Measurements from ENCODE around the gene CHCHD4.

The CHCHD4 gene

DNA sequence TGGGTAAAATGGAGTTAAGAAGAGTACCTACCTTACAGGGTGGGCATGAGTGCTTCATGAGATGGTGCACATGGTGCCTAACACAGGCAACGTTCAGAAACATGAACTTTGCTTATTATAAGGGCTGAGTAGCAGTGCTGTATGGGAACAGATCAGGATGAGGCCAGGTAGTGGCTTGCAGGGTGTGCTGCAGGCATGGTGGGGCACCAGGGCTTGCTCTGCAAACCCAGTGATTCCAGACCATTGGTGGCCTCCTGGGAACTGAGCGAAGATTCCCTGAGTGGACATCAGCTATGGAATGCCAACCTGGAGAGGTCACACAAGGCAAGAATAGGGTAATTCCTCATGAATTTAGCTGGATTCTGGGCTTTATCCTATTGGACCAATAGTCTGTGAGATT lies 16.0 kb upstream of the CHCHD4 start:
- Histone ChIP-seq H3K79me2 (ENCODE audit: control insufficient read depth, insufficient read depth, low read length) (no peaks in the 10 kb centered on the region), H3K27ac (ENCODE audit: low read depth, low read length) (no peak overlapping the region), H3K56ac (ENCODE audit: low read length) (no peak overlapping the region), H3K4ac (ENCODE audit: low read depth, low read length) (no peak overlapping the region), H3K9ac (ENCODE audit: low read length) (no peak overlapping the region), H3K79me1 (ENCODE audit: low read length) (no peaks in the 10 kb centered on the region), H2AK5ac (ENCODE audit: low read length) (no peak overlapping the region), H3K4me3 (ENCODE audit: low read length) (no peak overlapping the region), H3K36me3 (ENCODE audit: control insufficient read depth, insufficient read depth, low read length) (peaks cover 7% of the 10 kb centered on the region), H2BK5ac (ENCODE audit: low read length) (no peak overlapping the region), H3K18ac (ENCODE audit: low read length) (no peak overlapping the region), H3K4me1 (ENCODE audit: control insufficient read depth, low read depth, low read length) (no peaks in the 10 kb centered on the region), H4K8ac (ENCODE audit: low read depth, low read length) (no peak overlapping the region), H2BK15ac (replicated peaks; ENCODE audit: low read depth) (no peak overlapping the region), H3K23ac (ENCODE audit: low read length) (no peak overlapping the region), H4K5ac (ENCODE audit: low read length) (no peak overlapping the region), H2BK120ac (ENCODE audit: low read depth, low read length) (no peak overlapping the region), H3K4me2 (ENCODE audit: low read length) (no peak overlapping the region), H3K27me3 (ENCODE audit: insufficient read depth, low read length, poor library complexity) (no peaks in the 10 kb centered on the region)
- no CpG with 5 or more reads among the region's 2 CpGs for WGBS (ENCODE audit: extremely low coverage, insufficient coverage, low lambda C conversion rate)
- DNase-seq, result no peak

DNA sequence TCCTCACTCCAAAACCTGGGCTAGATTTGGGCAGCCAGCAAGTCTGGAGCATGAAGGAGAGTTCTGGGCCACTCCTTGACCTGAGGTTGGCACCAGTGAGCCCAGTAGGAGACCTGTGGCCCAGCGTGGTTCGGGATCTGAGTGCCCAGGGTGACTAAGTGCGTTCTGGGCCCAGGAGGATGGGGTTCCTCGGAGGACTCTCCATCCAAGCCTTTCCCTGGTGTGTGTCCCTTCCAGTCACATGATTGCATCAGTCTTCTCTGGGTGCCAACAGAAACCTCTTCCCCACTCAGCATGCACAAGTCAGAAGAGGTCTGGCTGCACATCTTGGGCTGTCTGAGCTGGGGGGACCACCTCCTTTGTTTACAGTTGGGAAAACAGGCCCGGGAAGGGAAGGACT lies 15.1 kb upstream of the CHCHD4 start:
- WGBS (ENCODE audit: extremely low coverage, insufficient coverage, low lambda C conversion rate), result no CpG with 5 or more reads among the region's 5 CpGs
- Histone ChIP-seq H3K4me2 (ENCODE audit: low read length) (no peak overlapping the region), H2BK5ac (ENCODE audit: low read length) (no peak overlapping the region), H3K4ac (ENCODE audit: low read depth, low read length) (no peak overlapping the region), H3K56ac (ENCODE audit: low read length) (no peak overlapping the region), H3K36me3 (ENCODE audit: control insufficient read depth, insufficient read depth, low read length) (peaks cover 7% of the 10 kb centered on the region), H2BK120ac (ENCODE audit: low read depth, low read length) (no peak overlapping the region), H4K8ac (ENCODE audit: low read depth, low read length) (no peak overlapping the region), H3K18ac (ENCODE audit: low read length) (no peak overlapping the region), H2AK5ac (ENCODE audit: low read length) (no peak overlapping the region), H4K5ac (ENCODE audit: low read length) (no peak overlapping the region), H3K4me1 (ENCODE audit: control insufficient read depth, low read depth, low read length) (no peaks in the 10 kb centered on the region), H3K27ac (ENCODE audit: low read depth, low read length) (no peak overlapping the region), H3K4me3 (ENCODE audit: low read length) (no peak overlapping the region), H3K79me2 (ENCODE audit: control insufficient read depth, insufficient read depth, low read length) (no peaks in the 10 kb centered on the region), H3K9ac (ENCODE audit: low read length) (no peak overlapping the region), H3K23ac (ENCODE audit: low read length) (no peak overlapping the region), H3K27me3 (ENCODE audit: insufficient read depth, low read length, poor library complexity) (no peaks in the 10 kb centered on the region), H2BK15ac (replicated peaks; ENCODE audit: low read depth) (no peak overlapping the region), H3K79me1 (ENCODE audit: low read length) (no peaks in the 10 kb centered on the region)
- no peak for DNase-seq

DNA sequence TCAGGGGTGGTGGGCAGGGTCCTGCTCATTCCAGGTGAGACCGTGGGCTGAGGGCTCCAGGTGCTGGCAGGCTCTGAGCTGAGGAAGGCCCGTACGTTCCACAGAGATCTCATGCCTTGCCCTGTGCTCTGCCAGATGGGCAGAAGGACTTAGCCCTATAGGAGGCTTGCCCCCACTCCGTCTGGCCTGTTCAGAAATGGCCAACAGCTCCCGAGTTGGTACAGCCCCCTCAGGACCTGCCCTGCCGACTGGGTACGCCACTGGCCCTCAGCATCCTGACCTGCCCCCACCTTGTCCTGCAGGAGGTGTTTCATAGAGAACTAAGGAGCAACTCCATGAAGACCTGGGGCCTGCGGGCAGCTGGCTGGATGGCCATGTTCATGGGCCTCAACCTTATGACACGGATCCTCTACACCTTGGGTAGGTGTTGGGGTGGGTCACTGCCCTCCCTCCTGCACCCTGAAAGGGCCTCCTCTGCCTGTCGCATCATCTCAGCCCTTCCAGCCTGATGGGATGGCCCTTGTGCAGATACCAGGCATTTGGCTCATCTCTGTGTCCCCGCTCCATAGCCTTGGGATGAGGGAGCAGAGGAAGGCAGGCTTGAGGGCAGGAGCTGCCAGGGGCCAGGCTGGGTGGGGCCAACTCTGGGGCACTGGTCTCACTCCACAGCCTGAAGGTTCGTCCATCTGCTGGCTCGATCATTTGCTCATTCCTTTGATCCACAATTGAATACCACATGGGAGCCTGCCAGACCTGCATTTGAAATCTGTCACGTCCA lies 14.4 kb upstream of the CHCHD4 start:
- no peak overlapping the region for H4K5ac ChIP-seq (ENCODE audit: low read length)
- H3K4me1 ChIP-seq (ENCODE audit: control insufficient read depth, low read depth, low read length), result no peaks in the 10 kb centered on the region
- H2AK5ac ChIP-seq (ENCODE audit: low read length), result no peak overlapping the region
- WGBS (ENCODE audit: extremely low coverage, insufficient coverage, low lambda C conversion rate), result no CpG with 5 or more reads among the region's 14 CpGs
- no peak overlapping the region for H3K4ac ChIP-seq (ENCODE audit: low read depth, low read length)
- H2BK5ac ChIP-seq (ENCODE audit: low read length), result no peak overlapping the region
- no peak overlapping the region for H2BK15ac ChIP-seq (replicated peaks; ENCODE audit: low read depth)
- H3K9ac ChIP-seq (ENCODE audit: low read length), result no peak overlapping the region
- no peak overlapping the region for H3K4me3 ChIP-seq (ENCODE audit: low read length)
- H3K27me3 ChIP-seq (ENCODE audit: insufficient read depth, low read length, poor library complexity), result no peaks in the 10 kb centered on the region
- H3K18ac ChIP-seq (ENCODE audit: low read length), result no peak overlapping the region
- no peak for DNase-seq
- H3K23ac ChIP-seq (ENCODE audit: low read length), result no peak overlapping the region
- no peak overlapping the region for H3K27ac ChIP-seq (ENCODE audit: low read depth, low read length)
- no peak overlapping the region for H3K4me2 ChIP-seq (ENCODE audit: low read length)
- H3K79me1 ChIP-seq (ENCODE audit: low read length), result no peaks in the 10 kb centered on the region
- no peak overlapping the region for H2BK120ac ChIP-seq (ENCODE audit: low read depth, low read length)
- no peak overlapping the region for H4K8ac ChIP-seq (ENCODE audit: low read depth, low read length)
- no peaks in the 10 kb centered on the region for H3K79me2 ChIP-seq (ENCODE audit: control insufficient read depth, insufficient read depth, low read length)
- peaks cover 10% of the 10 kb centered on the region for H3K36me3 ChIP-seq (ENCODE audit: control insufficient read depth, insufficient read depth, low read length)
- no peak overlapping the region for H3K56ac ChIP-seq (ENCODE audit: low read length)

DNA sequence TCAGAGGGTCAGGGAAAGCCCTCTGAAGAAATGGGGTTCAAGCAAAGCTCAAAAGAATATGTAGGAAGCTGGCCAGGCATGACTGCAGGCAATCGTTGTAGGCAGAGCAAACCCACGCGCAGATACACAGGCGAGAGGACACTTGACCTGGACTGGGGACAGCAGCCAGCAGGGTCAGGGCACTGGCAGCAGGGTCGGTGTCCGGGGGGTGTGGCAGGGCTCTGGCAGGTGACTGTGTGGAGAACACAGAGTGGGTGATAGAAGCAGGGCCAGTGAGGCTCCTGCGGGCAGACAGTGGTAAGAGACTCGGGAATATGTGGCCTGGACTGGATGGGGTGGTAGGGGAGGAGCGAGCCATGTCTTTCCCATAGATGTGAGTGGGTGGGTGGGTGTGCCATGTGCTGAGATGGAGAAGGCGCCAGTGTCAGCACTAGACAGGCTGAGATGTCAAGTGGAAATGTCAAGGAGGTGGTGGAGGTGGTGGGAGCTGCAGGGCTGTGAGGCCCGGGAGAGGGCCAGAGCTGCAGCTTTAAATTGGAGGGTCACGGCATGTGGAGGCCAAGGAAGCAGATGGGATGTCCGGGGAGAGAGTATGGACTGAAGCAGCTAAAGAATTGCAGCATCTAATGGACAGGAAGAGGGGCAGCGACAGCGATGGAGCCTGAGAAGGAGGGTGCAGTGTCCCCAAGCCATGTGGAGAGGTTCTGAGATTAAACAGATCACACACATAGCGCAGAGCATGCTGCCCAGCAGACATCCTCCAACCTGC lies 13.6 kb upstream of the CHCHD4 start:
- no peak overlapping the region for H3K27ac ChIP-seq (ENCODE audit: low read depth, low read length)
- no CpG with 5 or more reads among the region's 16 CpGs for WGBS (ENCODE audit: extremely low coverage, insufficient coverage, low lambda C conversion rate)

DNA sequence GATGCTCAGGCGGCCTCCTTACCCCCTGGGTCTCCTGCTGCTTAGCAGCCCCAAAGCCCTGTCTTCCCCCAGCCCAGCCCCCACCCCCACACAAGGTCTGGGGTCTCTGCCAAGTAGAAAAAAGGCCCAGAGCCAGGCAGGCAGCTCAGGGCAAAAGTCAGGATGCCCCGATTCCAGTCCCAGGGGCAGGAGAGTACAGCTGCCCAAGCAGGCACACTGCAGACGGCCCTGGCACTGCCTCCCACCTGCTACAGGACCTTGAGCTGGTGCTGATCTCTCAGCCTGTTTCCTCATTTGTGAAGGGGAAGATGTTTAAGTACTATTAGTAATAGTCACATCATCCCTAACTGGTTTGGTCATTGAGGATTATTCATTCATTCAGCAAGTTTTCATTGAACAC lies 12.8 kb upstream of the CHCHD4 start:
- Histone ChIP-seq H3K27me3 (ENCODE audit: insufficient read depth, low read length, poor library complexity) (no peaks in the 10 kb centered on the region), H3K4me2 (ENCODE audit: low read length) (no peak overlapping the region), H2AK5ac (ENCODE audit: low read length) (no peak overlapping the region), H4K8ac (ENCODE audit: low read depth, low read length) (no peak overlapping the region), H3K4me1 (ENCODE audit: control insufficient read depth, low read depth, low read length) (no peaks in the 10 kb centered on the region), H3K27ac (ENCODE audit: low read depth, low read length) (no peak overlapping the region), H2BK5ac (ENCODE audit: low read length) (no peak overlapping the region), H3K36me3 (ENCODE audit: control insufficient read depth, insufficient read depth, low read length) (peaks cover 15% of the 10 kb centered on the region), H4K5ac (ENCODE audit: low read length) (no peak overlapping the region), H2BK120ac (ENCODE audit: low read depth, low read length) (no peak overlapping the region), H3K79me2 (ENCODE audit: control insufficient read depth, insufficient read depth, low read length) (no peaks in the 10 kb centered on the region), H3K4ac (ENCODE audit: low read depth, low read length) (no peak overlapping the region), H3K23ac (ENCODE audit: low read length) (no peak overlapping the region), H3K9ac (ENCODE audit: low read length) (no peak overlapping the region), H3K4me3 (ENCODE audit: low read length) (no peak overlapping the region), H3K56ac (ENCODE audit: low read length) (no peak overlapping the region), H3K18ac (ENCODE audit: low read length) (no peak overlapping the region), H3K79me1 (ENCODE audit: low read length) (no peaks in the 10 kb centered on the region), H2BK15ac (replicated peaks; ENCODE audit: low read depth) (no peak overlapping the region)
- no CpG with 5 or more reads among the region's 3 CpGs for WGBS (ENCODE audit: extremely low coverage, insufficient coverage, low lambda C conversion rate)
- DNase-seq, result no peak

More for the DNA sequence above, 13.6 kb upstream of the CHCHD4 start:
- Histone ChIP-seq H3K79me2 (ENCODE audit: control insufficient read depth, insufficient read depth, low read length) (no peaks in the 10 kb centered on the region), H3K4me3 (ENCODE audit: low read length) (no peak overlapping the region), H2BK120ac (ENCODE audit: low read depth, low read length) (no peak overlapping the region), H2BK15ac (replicated peaks; ENCODE audit: low read depth) (no peak overlapping the region), H2AK5ac (ENCODE audit: low read length) (no peak overlapping the region), H3K18ac (ENCODE audit: low read length) (no peak overlapping the region), H3K9ac (ENCODE audit: low read length) (no peak overlapping the region), H3K4me1 (ENCODE audit: control insufficient read depth, low read depth, low read length) (no peaks in the 10 kb centered on the region), H2BK5ac (ENCODE audit: low read length) (no peak overlapping the region), H3K4ac (ENCODE audit: low read depth, low read length) (no peak overlapping the region), H3K79me1 (ENCODE audit: low read length) (no peaks in the 10 kb centered on the region), H4K5ac (ENCODE audit: low read length) (no peak overlapping the region), H3K36me3 (ENCODE audit: control insufficient read depth, insufficient read depth, low read length) (peaks cover 13% of the 10 kb centered on the region), H4K8ac (ENCODE audit: low read depth, low read length) (no peak overlapping the region), H3K4me2 (ENCODE audit: low read length) (no peak overlapping the region), H3K56ac (ENCODE audit: low read length) (no peak overlapping the region), H3K23ac (ENCODE audit: low read length) (no peak overlapping the region), H3K27me3 (ENCODE audit: insufficient read depth, low read length, poor library complexity) (no peaks in the 10 kb centered on the region)
- DNase-seq, result no peak
